ENCODE results near the gene KLHDC8B. TPM values are rescaled to one million over a fixed set of nuclear protein-coding genes. Genes with fewer than 3 reads are reported as not detected.
A peak's percentile ranks its signal among the peaks of the same experiment; 100 is the strongest.

Gene KLHDC8B
- total and polyA plus RNA-seq, 9 of the 15 experiments (the other 6 are each of a cell fraction or from before 2014, with no cell fraction given): 6.9 to 34.8 (median 25.2) TPM

DNA sequence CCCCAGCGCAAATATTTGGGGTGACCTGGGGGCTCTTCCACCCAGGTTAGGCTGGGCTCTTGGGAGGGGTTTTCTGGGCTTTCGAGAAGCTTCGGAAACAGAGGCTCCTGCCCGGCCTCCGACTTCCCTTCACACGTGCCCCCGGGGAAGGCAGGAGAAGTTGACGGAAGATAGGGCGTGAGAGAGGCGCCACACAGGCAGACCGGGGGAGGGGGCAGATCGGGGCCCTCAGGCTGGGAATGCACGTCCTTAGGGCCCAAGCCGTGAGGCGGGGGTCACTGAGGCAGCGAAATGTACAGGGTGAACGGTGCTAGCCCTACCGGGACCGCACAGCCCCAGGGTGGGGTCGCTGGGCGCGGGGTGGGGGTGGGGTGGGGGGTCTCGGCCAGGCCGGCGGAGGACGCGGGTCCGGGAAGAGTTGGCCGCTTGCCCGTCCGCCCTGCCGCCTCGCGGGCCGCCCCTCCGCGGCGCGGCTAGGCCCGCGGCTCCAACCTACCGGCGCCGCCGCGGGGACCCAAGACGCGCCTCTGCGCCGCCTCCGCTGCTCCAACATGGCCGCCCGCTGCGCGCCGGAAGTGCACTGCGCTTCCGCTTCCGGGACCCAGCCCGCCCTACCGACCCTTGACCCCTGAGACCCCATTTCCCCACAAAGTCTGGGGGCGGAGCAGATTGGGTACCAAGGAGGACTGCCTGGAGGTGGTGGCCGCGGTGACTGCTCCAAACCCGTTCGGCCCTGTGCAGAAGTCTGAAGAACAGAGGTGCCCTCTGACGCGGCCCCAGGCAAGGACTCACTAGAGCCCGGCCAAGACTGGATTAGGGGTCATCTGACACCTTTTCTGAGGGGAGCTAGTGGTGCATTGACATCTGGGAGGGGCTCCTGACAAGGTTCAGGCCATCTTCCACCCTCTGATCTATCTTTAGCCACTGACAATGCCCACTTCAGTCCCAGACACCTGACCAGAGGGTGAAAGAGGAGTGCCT, 5.3 kb upstream of the KLHDC8B start, which contains the start of gene CCDC71 (continued):
- peak; percentile 57; the same call in 1 of the 2 replicates for TF ChIP-seq ZNF766 (CRISPR knock-in tag; conservative IDR thresholded peaks at IDR 0.05)
- peak; percentile 97 for TF ChIP-seq NR2C2 (CRISPR knock-in tag; IDR thresholded peaks at IDR 0.05)
- TF ChIP-seq NR2C2 (tag; IDR thresholded peaks at IDR 0.05): peak; percentile 99
- TF ChIP-seq, protein P1, sequence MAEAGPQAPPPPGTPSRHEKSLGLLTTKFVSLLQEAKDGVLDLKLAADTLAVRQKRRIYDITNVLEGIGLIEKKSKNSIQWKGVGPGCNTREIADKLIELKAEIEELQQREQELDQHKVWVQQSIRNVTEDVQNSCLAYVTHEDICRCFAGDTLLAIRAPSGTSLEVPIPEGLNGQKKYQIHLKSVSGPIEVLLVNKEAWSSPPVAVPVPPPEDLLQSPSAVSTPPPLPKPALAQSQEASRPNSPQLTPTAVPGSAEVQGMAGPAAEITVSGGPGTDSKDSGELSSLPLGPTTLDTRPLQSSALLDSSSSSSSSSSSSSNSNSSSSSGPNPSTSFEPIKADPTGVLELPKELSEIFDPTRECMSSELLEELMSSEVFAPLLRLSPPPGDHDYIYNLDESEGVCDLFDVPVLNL (CRISPR knock-in tag; IDR thresholded peaks at IDR 0.05; ENCODE audit: low read depth): no peak
- peak; percentile 99 for TF ChIP-seq ZBTB7A (IDR thresholded peaks at IDR 0.05; ENCODE audit: borderline replicate concordance, control insufficient read depth, low read depth, low read length)
- no peak for TF ChIP-seq MCM3 (IDR thresholded peaks at IDR 0.05)
- TF ChIP-seq CBX3 (IDR thresholded peaks at IDR 0.05; ENCODE audit: borderline replicate concordance in 1 of 2, low read length in 2 of 2): peak; percentile 21 to 86; a peak in 1 of 3 replicates
- TF ChIP-seq EP400 (IDR thresholded peaks at IDR 0.05): peak; percentile 41; the same call in 1 of the 2 replicates
- TF ChIP-seq KDM1A (IDR thresholded peaks at IDR 0.05): peak; percentile 9 to 20; a peak in 1 of 4 replicates
- peak; percentile 73 for TF ChIP-seq CBX1 (IDR thresholded peaks at IDR 0.05; ENCODE audit: low read depth)
- no peak for TF ChIP-seq ASH1L (IDR thresholded peaks at IDR 0.05; ENCODE audit: borderline replicate concordance, low read depth, partially characterized antibody)
- TF ChIP-seq, protein P2, sequence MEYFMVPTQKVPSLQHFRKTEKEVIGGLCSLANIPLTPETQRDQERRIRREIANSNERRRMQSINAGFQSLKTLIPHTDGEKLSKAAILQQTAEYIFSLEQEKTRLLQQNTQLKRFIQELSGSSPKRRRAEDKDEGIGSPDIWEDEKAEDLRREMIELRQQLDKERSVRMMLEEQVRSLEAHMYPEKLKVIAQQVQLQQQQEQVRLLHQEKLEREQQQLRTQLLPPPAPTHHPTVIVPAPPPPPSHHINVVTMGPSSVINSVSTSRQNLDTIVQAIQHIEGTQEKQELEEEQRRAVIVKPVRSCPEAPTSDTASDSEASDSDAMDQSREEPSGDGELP (CRISPR knock-in tag; IDR thresholded peaks at IDR 0.05; ENCODE audit: borderline replicate concordance): peak; percentile 59; the same call in 1 of the 2 replicates
- TF ChIP-seq, protein P3, sequence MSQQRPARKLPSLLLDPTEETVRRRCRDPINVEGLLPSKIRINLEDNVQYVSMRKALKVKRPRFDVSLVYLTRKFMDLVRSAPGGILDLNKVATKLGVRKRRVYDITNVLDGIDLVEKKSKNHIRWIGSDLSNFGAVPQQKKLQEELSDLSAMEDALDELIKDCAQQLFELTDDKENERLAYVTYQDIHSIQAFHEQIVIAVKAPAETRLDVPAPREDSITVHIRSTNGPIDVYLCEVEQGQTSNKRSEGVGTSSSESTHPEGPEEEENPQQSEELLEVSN (IDR thresholded peaks at IDR 0.05; ENCODE audit: borderline replicate concordance in 1 of 2, extremely low read depth in 1 of 2, insufficient read depth in 1 of 2, insufficient read length in 1 of 2, low read depth in 1 of 2, low read length in 1 of 2, poor library complexity in 1 of 2, severe bottlenecking in 1 of 2): peak in 1 of 2 experiments; percentile 21
- no peak for TF ChIP-seq NCOR1 (IDR thresholded peaks at IDR 0.05)
- TF ChIP-seq KHSRP (IDR thresholded peaks at IDR 0.05): no peak
- TF ChIP-seq GTF2E2 (tag; IDR thresholded peaks at IDR 0.05): 0 out of 2 replicates have a peak, but pooled peaks have one; percentile 61
- TF ChIP-seq ELF2 (CRISPR knock-in tag; IDR thresholded peaks at IDR 0.05): peak; percentile 81; the same call in 1 of the 2 replicates
- TF ChIP-seq ZNF436 (CRISPR knock-in tag; IDR thresholded peaks at IDR 0.05): peak; percentile 93
- TF ChIP-seq TEAD2 (tag; IDR thresholded peaks at IDR 0.05): no peak
- no peak for TF ChIP-seq STAG1 (CRISPR knock-in tag; IDR thresholded peaks at IDR 0.05; ENCODE audit: borderline replicate concordance)
- TF ChIP-seq, protein P4, sequence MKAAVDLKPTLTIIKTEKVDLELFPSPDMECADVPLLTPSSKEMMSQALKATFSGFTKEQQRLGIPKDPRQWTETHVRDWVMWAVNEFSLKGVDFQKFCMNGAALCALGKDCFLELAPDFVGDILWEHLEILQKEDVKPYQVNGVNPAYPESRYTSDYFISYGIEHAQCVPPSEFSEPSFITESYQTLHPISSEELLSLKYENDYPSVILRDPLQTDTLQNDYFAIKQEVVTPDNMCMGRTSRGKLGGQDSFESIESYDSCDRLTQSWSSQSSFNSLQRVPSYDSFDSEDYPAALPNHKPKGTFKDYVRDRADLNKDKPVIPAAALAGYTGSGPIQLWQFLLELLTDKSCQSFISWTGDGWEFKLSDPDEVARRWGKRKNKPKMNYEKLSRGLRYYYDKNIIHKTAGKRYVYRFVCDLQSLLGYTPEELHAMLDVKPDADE (conservative IDR thresholded peaks at IDR 0.05; ENCODE audit: control insufficient read depth, low read depth, low read length): peak; percentile 13; the same call in 1 of the 2 replicates
- TF ChIP-seq ZNF232 (CRISPR knock-in tag; IDR thresholded peaks at IDR 0.05): no peak
- TF ChIP-seq GABPA (tag; conservative IDR thresholded peaks at IDR 0.05; ENCODE audit: low read depth): peak; percentile 98

Data from K562 (cell line).